ENCODE data around the gene MAP3K19.

The MAP3K19 gene

DNA sequence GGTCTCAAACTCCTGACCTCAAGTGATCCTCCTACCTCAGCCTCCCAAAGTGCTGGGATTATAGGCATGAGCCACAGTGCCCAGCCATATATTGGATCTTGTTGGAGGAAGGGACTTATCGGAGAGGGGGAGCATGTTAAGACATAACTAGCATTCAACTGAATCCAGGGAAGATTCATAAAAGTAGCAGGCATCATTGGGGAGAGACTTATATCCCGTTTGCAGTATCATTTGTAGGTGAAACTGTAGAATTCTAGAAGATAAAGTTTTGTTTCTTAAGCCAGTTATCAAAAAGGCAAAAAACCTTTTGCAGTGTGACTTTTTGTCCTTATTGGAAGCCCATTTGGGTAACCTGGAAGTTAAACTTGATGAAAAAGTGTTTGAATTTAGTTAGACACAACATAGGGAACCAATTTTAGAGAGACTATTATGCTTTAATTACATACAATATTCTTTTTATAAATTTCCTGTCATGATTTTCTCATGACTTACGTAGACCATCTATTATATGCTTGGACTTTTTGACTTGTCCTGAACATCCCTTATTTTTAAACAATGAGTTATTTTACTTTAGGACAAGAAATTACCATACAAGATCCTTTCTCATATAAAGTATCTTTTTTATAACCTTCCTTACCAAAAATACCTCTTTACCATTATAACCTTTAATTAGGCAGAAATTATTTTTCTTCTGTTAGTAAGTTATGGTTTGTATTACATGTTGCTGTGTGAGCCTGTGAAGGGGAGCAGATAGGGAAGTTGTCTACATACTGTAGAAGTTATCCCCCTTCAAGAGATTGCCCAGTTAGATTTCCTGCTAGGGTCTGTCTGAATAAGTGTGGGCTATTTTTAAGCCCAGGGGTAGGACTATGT lies 25.1 kb upstream of the MAP3K19 start:
- no peak for DNase-seq (ENCODE audit: low spot score)
- TF ChIP-seq, protein P1, sequence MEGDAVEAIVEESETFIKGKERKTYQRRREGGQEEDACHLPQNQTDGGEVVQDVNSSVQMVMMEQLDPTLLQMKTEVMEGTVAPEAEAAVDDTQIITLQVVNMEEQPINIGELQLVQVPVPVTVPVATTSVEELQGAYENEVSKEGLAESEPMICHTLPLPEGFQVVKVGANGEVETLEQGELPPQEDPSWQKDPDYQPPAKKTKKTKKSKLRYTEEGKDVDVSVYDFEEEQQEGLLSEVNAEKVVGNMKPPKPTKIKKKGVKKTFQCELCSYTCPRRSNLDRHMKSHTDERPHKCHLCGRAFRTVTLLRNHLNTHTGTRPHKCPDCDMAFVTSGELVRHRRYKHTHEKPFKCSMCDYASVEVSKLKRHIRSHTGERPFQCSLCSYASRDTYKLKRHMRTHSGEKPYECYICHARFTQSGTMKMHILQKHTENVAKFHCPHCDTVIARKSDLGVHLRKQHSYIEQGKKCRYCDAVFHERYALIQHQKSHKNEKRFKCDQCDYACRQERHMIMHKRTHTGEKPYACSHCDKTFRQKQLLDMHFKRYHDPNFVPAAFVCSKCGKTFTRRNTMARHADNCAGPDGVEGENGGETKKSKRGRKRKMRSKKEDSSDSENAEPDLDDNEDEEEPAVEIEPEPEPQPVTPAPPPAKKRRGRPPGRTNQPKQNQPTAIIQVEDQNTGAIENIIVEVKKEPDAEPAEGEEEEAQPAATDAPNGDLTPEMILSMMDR (IDR thresholded peaks at IDR 0.05; ENCODE audit: borderline replicate concordance, control extremely low read depth, extremely low read depth, insufficient read depth, missing control alignments): no peak
- in situ Hi-C loops (cut with MboI; ENCODE audit: low sequenced_read_pairs, unreplicated experiment): no loop called here

DNA sequence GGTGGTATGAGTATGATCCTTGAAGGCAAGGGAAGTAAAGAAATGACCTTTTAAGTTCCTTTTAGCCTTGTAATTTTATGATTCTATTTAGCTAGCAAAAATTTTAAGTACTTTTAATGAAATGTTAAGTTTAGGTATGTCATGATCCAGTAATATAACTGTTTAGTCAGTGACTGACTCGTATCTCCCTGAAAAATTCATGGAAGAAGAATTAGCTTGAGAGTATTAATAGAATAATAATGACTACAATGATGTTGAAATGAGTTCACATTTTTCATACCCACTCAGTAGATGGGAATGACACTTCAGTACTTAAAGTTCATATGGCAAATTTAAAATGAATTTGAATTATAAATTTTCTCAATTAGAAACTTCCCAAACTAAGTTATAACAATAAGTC lies 19.5 kb upstream of the MAP3K19 start:
- TF ChIP-seq, protein P1 (IDR thresholded peaks at IDR 0.05; ENCODE audit: borderline replicate concordance, control extremely low read depth, extremely low read depth, insufficient read depth, missing control alignments): no peak
- DNase-seq (ENCODE audit: low spot score): no peak
- in situ Hi-C loops (cut with MboI; ENCODE audit: low sequenced_read_pairs, unreplicated experiment): no loop called here

DNA sequence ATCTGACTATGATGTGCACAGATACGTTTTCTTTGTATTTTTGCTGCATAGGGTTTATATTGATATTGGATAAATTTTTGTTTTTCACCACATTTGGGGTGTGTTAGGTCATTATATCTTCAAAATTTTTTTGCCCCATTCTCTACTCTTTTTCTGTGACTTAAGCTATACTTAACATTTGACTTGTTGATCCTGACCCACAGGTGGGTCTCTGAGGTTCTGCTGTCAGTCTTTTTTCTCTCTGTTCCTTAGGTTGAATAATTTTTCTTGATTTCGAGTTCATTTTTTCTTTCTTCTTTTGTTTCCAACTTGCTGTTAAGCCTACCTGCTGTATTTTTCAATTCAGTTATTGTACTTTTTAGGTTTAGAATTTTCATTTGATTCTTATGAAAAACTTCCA lies 16.9 kb upstream of the MAP3K19 start:
- TF ChIP-seq, protein P1 (IDR thresholded peaks at IDR 0.05; ENCODE audit: borderline replicate concordance, control extremely low read depth, extremely low read depth, insufficient read depth, missing control alignments): no peak
- in situ Hi-C loops (cut with MboI; ENCODE audit: low sequenced_read_pairs, unreplicated experiment): no loop called here
- no peak for DNase-seq (ENCODE audit: low spot score)

GRCh38 chr2:135063210-135063609 lies 16.0 kb upstream of the MAP3K19 start:
- TF ChIP-seq, protein P1 (IDR thresholded peaks at IDR 0.05; ENCODE audit: borderline replicate concordance, control extremely low read depth, extremely low read depth, insufficient read depth, missing control alignments): no peak
- no peak for DNase-seq (ENCODE audit: low spot score)
- in situ Hi-C loops (cut with MboI; ENCODE audit: low sequenced_read_pairs, unreplicated experiment): no loop called here

- in situ Hi-C loops (cut with MboI; ENCODE audit: low sequenced_read_pairs, unreplicated experiment): no loop called here
- DNase-seq (ENCODE audit: low spot score): no peak
- TF ChIP-seq, protein P1 (IDR thresholded peaks at IDR 0.05; ENCODE audit: borderline replicate concordance, control extremely low read depth, extremely low read depth, insufficient read depth, missing control alignments): no peak
These were observed 12.3 kb upstream of the MAP3K19 start for GRCh38 chr2:135059577-135059976.

- TF ChIP-seq, protein P1 (IDR thresholded peaks at IDR 0.05; ENCODE audit: borderline replicate concordance, control extremely low read depth, extremely low read depth, insufficient read depth, missing control alignments): no peak
- no peak for DNase-seq (ENCODE audit: low spot score)
- in situ Hi-C loops (cut with MboI; ENCODE audit: low sequenced_read_pairs, unreplicated experiment): no loop called here
These were observed 9.5 kb upstream of the MAP3K19 start for GRCh38 chr2:135056790-135057189.
